Measurements from ENCODE around the gene GALK1. TPM values are rescaled to one million over a fixed set of nuclear protein-coding genes. Genes with fewer than 3 reads are reported as not detected.

Gene GALK1
- polyA plus RNA-seq, 10 donors = 15.0 to 40.9 (median 25.4) TPM

DNA sequence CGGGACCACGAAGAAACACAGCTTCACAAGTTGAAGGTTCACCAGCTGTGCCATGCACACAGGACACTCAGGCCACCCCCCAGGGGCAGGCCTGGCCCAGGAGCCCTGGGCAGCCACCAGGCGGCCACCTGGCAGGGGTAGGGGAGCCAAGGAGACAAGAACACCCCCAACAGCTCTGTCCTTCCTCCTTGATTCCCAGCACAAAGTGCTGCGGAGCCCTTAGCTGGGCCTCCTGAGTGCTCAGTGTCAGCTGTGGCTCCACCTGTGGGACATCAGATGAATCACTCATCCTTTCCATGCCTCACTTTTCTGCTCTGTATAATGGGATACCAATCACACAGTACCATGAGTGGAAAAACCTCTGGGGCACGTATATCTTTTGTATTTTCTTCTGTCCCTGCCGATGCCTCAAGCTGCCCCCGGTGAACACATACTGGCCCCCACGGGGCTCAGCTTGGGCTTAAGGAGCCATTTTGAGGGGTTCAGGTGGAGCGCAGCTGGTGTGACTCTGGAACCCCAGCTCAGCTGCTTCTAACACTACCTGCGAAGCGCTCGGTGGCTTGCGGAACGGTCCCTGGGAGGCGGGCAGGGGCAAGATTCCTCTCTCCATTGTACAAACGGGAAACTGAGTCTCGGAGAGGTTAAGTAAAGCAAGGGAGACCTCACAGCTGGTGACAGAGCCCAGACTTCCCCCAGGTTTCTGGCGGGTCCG, 12.0 kb downstream of the GALK1 start:
- DNase-seq = no peak

DNA sequence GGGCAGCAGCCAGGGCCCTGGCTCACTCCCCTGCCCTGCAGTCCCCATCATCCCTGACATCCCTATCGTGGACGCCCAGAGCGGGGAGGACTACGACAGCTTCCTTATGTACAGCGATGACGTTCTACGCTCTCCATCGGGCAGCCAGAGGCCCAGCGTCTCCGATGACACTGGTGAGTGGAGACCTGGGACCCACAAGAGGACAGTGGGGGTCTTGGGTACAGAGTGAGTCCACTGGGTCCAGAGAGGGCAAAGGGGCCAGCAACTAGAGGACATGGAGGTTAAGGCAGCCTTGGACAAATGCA, 12.6 kb downstream of the GALK1 start:
- no peak for DNase-seq

DNA sequence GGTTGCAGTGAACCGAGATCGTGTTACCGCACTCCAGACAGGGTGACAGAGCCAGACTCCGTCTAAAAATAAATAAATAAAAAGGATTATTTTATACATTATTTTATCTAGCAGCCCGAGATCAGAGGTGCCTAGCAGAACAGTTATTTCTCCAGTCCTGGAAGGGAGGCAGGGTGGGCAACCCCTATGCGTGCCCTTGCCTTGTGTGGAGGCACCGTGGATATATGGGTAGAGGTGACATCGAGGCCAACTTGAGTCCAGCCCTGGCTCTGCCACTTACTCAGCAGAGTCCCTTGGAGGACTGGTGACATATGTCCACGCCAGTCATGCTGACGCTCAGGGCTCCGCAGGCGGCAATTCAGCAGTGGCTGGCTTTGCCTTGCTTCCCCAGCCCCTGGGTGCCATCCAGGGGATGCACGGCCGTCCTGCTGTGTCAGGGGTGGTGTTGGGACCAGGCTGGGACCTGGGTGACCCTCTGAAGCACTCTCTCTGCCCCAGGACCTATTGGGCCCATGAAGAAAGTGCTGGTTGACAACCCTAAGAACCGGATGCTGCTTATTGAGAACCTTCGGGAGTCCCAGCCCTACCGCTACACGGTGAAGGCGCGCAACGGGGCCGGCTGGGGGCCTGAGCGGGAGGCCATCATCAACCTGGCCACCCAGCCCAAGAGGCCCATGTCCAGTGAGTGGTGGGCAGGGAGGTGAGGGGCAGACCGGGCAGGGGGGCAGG, 13.2 kb downstream of the GALK1 start:
- no peak for DNase-seq

DNA sequence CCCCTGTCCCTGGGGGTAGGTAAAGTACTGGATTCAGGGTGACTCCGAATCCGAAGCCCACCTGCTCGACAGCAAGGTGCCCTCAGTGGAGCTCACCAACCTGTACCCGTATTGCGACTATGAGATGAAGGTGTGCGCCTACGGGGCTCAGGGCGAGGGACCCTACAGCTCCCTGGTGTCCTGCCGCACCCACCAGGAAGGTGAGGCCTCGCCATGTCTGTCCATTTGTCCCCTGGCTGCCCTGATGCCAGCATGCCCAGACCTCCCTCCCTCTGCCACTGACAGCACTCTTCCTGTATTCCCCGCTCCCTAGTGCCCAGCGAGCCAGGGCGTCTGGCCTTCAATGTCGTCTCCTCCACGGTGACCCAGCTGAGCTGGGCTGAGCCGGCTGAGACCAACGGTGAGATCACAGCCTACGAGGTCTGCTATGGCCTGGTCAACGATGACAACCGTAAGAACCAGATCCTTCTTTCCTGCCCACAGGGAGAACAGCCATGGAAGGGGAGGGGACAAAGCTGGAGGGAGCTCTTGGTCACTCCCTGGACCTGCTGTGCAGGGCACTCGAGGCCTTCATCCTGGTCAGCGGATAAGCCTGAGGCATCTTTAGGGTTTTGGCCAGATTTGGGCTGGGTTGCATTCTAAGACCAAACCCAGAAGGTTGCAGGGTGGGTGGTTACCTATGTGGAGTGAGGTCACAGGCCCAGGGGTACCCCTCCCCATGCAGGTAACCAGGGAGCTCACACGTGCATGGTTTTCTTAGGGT, 14.2 kb downstream of the GALK1 start:
- DNase-seq = no peak

DNA sequence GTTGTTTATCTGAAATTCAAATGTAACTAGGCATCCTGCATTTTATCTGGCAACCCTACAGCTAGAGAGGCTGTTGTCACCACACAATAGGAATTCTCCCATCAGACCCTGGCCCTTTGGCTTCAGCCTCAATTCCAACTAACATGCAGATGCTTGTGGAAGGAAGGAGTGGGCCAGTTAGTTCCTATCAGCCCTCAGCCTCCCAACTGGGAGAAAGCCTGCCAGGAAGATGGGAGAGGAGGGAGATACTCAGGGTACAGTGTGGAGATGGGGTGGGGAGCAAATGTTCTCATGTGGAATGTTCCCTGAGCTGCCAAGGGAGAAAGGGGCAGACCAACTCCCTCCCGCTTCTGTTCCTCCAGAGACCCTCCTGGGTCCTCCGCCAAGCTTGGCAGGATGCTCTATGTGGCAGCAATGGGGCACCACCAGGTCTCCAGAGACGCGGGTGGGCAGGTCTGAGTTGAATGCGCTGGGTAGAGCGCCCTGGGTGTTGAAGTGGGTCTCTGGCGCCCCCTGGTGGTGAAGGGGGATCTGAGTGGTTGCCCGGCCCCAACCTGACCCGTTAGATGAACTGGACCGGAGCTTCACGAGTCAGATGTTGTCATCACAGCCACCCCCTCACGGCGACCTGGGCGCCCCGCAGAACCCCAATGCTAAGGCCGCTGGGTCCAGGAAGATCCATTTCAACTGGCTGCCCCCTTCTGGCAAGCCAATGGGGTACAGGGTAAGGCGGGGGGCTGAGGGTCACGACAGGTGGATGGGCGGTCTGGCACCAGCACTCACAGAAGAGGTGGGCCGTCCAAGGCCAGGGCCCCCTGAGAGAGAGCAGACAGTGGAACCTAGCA, 15.2 kb downstream of the GALK1 start:
- DNase-seq = peak; percentile 54 to 80 (median 79)

DNA sequence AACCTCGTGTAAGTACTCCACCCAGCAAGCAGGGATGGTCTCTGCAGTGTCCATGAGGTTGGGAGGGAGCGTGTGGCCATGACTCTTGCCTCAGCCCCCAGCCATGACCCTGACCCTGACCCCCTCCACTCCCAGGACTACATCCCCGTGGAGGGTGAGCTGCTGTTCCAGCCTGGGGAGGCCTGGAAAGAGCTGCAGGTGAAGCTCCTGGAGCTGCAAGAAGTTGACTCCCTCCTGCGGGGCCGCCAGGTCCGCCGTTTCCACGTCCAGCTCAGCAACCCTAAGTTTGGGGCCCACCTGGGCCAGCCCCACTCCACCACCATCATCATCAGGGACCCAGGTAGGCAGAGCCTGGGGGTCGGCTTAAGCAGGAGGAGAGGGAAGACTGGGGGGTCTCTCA, 16.3 kb downstream of the GALK1 start:
- DNase-seq = no peak

DNA sequence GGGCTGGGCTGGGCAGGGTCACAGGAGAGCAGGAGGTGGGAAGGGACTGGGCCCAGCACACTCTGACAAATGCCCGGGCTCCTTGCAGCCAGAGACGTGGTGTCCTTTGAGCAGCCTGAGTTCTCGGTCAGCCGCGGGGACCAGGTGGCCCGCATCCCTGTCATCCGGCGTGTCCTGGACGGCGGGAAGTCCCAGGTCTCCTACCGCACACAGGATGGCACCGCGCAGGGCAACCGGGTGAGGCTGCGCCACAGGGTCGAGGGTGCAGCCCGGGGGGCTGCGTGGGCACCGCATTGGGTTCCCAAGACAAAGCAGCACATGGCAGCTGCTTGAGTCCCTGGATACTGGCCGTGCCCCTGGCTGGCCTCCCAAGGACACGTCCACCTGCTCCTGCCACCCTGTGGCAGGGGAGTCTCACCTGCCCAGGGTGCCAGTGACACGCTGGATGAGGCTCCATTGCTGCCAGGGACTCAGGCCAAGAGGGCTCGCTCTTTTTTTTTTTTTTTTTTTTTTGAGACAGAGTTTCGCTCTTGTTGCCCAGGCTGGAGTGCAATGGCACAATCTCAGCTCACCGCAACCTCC, 21.3 kb downstream of the GALK1 start:
- DNase-seq = no peak

DNA sequence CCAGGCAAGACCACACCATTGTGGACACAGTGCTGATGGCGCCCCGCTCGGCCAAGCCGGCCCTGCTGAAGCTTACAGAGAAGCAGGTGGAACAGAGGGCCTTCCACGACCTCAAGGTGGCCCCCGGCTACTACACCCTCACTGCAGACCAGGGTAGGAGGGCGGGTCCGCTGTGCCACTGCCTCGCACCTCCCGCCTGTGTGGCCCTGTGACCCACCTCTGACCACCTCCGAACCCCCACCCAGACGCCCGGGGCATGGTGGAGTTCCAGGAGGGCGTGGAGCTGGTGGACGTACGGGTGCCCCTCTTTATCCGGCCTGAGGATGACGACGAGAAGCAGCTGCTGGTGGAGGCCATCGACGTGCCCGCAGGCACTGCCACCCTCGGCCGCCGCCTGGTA, 22.7 kb downstream of the GALK1 start:
- DNase-seq = no peak

DNA sequence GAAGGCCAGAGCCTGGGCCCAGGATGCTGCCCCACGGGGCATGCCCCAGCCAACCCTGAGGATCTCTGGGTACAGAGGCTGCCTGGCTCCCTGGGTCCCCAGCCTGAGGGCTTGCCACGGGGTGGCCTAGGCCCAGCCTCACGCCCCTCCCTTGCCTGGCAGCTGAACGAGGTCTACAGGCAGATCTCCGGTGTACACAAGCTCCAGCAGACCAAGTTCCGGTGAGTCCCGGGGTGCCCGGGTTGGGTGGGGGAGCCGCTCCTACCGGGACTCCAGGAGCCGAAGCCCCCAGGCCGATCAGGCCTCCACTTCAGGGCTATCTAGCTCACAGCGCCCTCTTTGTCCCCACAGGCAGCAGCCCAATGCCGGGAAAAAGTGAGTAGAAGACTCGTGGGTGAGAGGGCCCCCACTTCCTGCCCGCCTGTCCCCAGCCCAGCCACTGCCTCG, 24.3 kb downstream of the GALK1 start:
- DNase-seq = no peak

DNA sequence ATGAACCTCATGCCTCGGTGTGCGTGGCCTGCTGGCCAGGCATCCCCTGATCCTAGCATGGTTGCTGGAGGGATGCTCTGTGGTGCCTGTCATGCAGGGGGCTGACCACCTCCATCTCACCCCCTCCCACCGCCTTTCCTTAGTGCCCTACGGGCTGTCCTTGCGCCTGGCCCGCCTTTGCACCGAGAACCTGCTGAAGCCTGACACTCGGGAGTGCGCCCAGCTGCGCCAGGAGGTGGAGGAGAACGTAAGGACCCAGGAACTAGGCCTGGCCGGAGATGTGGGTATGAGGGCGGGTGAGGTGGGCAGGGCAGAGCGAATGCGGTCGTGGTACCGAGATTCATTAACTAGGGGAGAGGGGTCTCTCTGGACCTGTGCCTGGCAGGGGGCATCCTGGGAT, 24.8 kb downstream of the GALK1 start:
- no peak for DNase-seq

DNA sequence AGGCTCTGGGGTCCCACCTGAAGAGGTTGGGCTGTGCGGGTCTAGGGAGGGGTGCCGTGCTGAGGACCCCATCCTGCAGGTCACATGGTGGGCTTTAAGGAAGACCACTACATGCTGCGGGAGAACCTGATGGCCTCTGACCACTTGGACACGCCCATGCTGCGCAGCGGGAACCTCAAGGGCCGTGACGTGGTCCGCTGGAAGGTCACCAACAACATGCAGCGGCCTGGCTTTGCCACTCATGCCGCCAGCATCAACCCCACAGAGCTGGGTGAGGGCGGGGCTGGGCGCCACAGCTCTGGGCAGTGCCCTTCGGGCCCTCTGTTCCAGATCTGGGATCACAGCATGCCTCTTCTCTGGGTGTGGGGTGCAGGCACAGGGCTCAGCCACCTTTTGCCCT, 25.2 kb downstream of the GALK1 start:
- no peak for DNase-seq

DNA sequence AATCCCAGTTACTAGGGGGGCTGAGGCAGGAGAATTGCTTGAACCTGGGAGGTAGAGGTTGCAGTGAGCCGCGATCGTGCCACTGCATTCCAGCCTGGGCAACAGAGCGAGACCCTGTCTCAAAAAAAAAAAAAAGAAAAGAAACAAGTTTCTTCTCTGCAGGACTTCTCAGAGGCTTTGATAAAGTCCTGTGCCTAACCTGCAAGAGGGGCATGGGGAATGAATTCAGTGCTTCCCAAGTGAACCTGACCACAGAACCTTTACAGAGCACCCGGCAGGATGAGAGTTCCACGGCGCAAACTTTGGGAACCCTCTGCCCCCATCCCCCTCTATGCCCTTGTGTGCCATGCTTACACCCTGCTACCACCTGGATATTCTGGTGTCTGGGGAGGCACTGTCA, 25.8 kb downstream of the GALK1 start:
- no peak for DNase-seq

DNA sequence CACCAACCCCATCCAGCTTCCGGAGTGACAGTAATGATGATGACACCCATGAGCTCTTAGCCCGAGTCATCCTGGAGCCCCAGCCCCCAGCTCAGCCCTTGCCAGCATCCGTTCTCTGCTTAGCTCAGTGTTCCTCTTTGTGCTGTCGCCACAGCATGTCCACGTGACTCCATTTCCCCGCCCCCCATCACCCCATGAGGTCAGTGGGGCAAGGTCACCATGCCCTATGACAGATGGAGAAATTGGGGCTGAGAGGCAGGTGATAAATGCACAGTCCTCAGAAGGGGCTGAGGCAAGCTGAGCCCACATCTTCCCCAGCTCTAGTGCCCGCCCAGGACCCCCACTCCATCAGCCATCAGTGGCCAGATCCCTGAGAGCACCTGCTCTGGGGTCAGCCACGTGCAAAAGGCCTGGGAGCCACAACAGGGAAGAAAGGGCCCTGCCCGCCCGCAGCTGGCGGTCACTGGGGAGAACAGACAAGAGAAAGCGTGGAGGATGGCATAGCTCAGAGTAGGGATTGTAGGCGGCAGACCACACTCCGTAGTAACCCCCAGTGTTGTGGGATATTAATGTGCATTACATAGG, 26.7 kb downstream of the GALK1 start:
- DNase-seq = no peak

DNA sequence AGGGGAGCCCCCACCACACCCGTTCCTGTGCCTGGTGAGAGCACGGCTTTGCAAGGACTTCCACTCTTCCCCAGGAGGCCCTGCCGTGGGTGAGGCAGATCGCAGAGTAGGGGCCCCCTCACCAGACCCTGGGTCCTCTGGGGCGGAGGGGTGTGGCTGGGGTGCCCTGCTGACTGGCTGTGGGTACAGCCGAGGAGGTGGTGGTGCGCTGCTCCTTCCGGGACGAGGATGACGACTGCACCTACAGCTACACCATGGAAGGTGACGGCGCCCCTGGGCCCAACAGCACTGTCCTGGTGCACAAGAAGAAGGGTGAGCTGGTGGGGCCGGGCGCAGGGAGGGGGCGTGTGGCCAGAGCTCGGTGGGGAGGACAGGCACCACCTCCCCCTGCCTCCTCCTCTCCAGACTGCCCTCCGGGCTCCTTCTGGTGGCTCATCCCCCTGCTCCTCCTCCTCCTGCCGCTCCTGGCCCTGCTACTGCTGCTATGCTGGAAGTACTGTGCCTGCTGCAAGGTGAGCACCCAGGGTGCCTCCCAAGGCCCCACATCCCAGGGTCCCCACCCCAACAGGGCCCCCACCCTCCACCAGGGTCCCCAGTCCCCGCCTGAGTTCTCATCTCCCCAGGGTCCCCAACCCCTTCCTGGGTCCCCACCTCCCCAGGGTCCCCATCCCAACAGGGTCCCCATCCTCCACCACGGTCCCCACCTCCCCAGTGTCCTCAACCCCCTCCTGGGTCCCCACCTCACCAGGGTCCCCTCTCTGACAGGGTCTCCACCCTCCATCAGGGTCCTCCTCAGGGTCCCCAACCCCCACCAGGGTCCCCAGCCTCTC, 27.6 kb downstream of the GALK1 start:
- DNase-seq = no peak

DNA sequence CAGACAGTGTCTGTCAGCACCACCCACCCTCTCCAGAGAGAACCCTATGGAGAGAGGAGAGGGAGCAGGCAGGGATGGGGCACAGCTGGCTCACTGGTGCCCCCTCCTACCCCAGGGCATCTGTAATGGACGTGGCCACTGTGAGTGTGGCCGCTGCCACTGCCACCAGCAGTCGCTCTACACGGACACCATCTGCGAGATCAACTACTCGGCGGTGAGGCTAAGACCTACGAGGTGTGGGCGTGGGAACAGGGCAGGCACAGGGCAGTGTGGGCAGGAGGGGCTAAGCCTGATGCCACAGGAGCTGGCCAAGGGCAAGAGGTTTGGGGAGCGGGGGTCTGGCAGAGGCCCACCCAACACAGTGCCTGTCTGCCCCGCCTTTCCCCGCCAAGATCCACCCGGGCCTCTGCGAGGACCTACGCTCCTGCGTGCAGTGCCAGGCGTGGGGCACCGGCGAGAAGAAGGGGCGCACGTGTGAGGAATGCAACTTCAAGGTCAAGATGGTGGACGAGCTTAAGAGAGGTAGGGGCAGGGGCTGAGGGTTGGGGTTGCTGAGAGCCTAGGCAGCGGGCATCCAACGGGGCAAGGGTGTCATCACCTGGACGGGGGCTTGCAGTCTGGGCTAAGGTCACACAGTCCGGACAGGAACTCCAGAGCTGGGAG, 28.7 kb downstream of the GALK1 start:
- no peak for DNase-seq

DNA sequence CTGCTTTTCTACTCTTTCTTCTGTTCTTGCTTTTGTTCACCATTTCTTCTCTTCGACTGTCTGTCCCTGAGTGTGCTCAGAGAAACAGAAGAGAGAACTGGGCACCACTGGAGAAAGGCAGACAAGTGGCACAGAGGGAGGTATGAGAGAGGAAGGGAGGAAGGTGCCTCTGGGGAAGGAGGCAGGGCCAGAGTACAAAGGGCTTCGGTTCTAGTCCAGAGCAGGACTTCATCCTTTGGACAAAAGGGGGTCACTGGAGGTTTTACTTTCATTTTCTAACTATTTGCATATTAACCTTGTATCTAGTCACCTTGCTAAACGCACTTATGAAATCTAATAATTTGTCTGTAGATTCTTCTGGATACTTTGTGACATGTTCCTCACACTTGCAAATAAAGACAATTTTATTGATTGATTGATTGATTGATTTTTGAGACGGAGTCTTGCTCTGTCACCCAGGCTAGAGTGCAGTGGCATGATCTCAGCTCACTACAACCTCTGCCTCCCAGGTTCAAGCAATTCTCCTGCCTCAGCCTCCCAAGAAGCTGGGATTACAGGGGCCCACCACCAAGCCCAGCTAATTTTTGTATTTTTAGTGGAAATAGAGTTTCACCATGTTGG, 30.2 kb downstream of the GALK1 start:
- DNase-seq = no peak

DNA sequence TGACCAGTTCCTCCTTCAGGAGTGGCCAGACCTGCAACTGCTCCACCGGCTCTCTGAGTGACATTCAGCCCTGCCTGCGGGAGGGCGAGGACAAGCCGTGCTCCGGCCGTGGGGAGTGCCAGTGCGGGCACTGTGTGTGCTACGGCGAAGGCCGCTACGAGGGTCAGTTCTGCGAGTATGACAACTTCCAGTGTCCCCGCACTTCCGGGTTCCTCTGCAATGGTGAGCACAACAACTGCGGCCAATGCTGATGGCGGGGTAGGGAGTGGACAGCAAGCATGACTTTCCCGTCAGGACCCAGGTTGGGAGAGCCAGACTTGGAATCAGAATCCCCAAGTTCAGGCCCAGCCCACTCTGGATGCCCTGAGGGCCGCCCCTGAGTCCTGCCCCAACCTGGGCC, 31.5 kb downstream of the GALK1 start:
- no peak for DNase-seq

DNA sequence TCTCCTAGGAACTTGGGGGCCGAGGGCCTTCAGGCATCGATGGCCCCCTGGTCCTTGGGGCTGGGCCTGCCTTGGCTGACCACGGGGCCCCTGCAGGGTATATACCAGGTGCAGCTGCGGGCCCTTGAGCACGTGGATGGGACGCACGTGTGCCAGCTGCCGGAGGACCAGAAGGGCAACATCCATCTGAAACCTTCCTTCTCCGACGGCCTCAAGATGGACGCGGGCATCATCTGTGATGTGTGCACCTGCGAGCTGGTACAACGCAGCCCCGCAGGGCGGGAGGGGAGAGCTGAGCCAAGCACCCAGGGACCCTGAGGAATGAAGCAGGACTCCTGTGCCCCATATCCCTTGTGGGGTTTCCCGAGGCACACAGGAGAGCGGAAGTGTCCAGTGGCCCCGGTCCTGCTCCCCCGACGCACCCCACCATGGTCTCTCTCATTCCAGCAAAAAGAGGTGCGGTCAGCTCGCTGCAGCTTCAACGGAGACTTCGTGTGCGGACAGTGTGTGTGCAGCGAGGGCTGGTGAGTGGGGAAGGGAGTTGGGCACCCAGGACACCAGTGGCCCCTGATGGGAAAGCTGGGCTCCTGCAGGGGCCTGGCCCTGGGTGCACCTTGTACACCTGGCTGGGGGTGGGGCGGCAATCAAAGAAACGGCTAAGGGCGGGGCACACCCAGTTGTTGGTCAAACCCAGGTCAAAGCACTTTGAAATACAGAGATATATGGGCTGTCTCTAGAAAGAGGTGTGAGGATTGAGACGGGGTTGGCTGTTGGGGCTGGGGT, 33.1 kb downstream of the GALK1 start:
- DNase-seq = no peak

All from muscle of back (tissue), 11 donors.